GM12892 (cell line): ENCODE measurements around the gene DPP6.

ENCODE experiments used
- POLR2A ChIP-seq: IDR thresholded peaks from 2 replicates; pipeline ENCODE4 v1.6.1; 2011; ENCODE audit warnings: low read depth, low read length, control low read depth
- POLR2AphosphoS5 ChIP-seq: IDR thresholded peaks from 2 replicates; pipeline ENCODE4 v1.6.1; 2011; ENCODE audit warnings: low read depth, low read length, control low read depth

- no peak for TF ChIP-seq POLR2A
- TF ChIP-seq POLR2AphosphoS5 = no peak
These were observed 723.5 kb downstream of the DPP6 start for GRCh38 chr7:154775681-154776080.
